Ishikawa (cell line): ENCODE data around the gene RAB11FIP4.

ENCODE experiments used
- EP300 ChIP-seq: IDR thresholded peaks from 2 replicates; pipeline ENCODE4 v1.6.1; 2012; ENCODE audit warnings: borderline replicate concordance
- MAX ChIP-seq: IDR thresholded peaks from 2 replicates; pipeline ENCODE4 v1.6.1; 2012
- TAF1 ChIP-seq: IDR thresholded peaks from 2 replicates; pipeline ENCODE4 v1.6.1; 2012; ENCODE audit warnings: low read depth, mild to moderate bottlenecking
- ZBTB7A ChIP-seq: IDR thresholded peaks from 2 replicates; pipeline ENCODE4 v1.6.1; 2012; ENCODE audit warnings: low read depth

GRCh38 chr17:31549525-31550388 lies 158.3 kb downstream of the RAB11FIP4 start:
- TF ChIP-seq MAX (no peak; the same call in 1 of the 2 replicates), EP300 (no peak; the same call in 1 of the 2 replicates), ZBTB7A (peak; percentile 83), TAF1 (no peak)
